K562 (cell line): ENCODE measurements around the gene RAX. TPM values are rescaled to one million over a fixed set of nuclear protein-coding genes. Genes with fewer than 3 reads are reported as not detected.

Experiments
- ATAC-seq: fragments of 200-7000 bp; cut with Tn5 transposase; 3 replicates; pipeline ENCODE4 v1.9.1; 2020; ENCODE audit warnings: moderate library complexity
- BruUV-seq: library from RNA; stranded (reverse); fragments of 400-500 nt; replicated peaks from 2 replicates; lab custom pipeline; 2021; lab: Mats Ljungman, UMichigan
- CTCF ChIA-PET: fragments of 300-600 bp; formaldehyde crosslinking; extraction: SDS; loops from one replicate; lab custom pipeline; 2021; ENCODE audit warnings: low intra/inter-chr PET ratio; lab: Yijun Ruan, JAX
- POLR2A ChIA-PET: fragments of 300-600, 350-650 bp; sonication (Branson Sonifier 250); formaldehyde crosslinking; extraction: SDS; loops from one replicate; lab custom pipeline; 2021; ENCODE audit warnings: antibody characterized with exemption, inconsistent platforms; lab: Yijun Ruan, JAX
- DNase-seq, 4 experiments: peaks; one replicate each; pipeline versions ENCODE4 v3.0.0 to v3.0.0-alpha.2; 2011 to 2018; ENCODE audit warnings: low spot score in 3 of 4, mixed read lengths in 3 of 4; ENCODE audit errors: extremely low read depth in 1 of 4
- FAIRE-seq: peaks from 2 replicates; lab custom pipeline; 2011; peaks lifted over from hg19 to GRCh38; lab: Jason Lieb, UNC
- H2AFZ ChIP-seq: 2 replicates; pipeline ENCODE4 v1.6.0; 2011; ENCODE audit warnings: low read depth, low read length, control low read depth, inconsistent platforms
- H3K27ac ChIP-seq: fragments of 200-600 bp; 3 replicates; pipeline ENCODE4 v1.8.0; 2011; ENCODE audit warnings: low read depth, mild to moderate bottlenecking, control low read depth, inconsistent platforms, low read length, moderate library complexity, mixed read lengths; ENCODE audit errors: extremely low read depth
- H3K27me3 ChIP-seq, 2 experiments: fragments of 300-600 bp in 1 of 2; 2 replicates in 1 of 2; 3 replicates in 1 of 2; pipeline versions ENCODE4 v1.6.0 to v1.8.0; 2011; ENCODE audit warnings: inconsistent platforms in 2 of 2, low read length in 2 of 2, mild to moderate bottlenecking in 1 of 2, mixed read lengths in 1 of 2, moderate library complexity in 1 of 2; ENCODE audit not compliant: control insufficient read depth in 2 of 2, insufficient read depth in 2 of 2
- H3K36me3 ChIP-seq: fragments of 300-600 bp; 3 replicates; pipeline ENCODE4 v1.8.0; 2011; ENCODE audit warnings: mild to moderate bottlenecking, low read length, inconsistent platforms; ENCODE audit not compliant: control insufficient read depth, insufficient read depth
- H3K4me1 ChIP-seq, 2 experiments: fragments of 200-600 bp in 1 of 2; replicated peaks in 1 of 2; 2 replicates in 1 of 2; 3 replicates in 1 of 2; pipeline versions ENCODE4 v1.5.1 to v1.8.0; 2011; ENCODE audit warnings: inconsistent platforms in 2 of 2, low read length in 2 of 2, mild to moderate bottlenecking in 1 of 2, mixed read lengths in 1 of 2, moderate library complexity in 1 of 2; ENCODE audit not compliant: control insufficient read depth in 2 of 2, insufficient read depth in 2 of 2
- H3K4me2 ChIP-seq: 2 replicates; pipeline ENCODE4 v1.6.1; 2011; ENCODE audit warnings: low read length, control low read depth, inconsistent platforms, mixed read lengths; ENCODE audit not compliant: insufficient read depth
- H3K4me3 ChIP-seq: fragments of 200-600 bp; sonication (generic), shearing (Covaris generic); 2 replicates; pipeline ENCODE4 v1.5.1; 2016; ENCODE audit warnings: control low read depth, inconsistent platforms
- H3K79me2 ChIP-seq: fragments of 200-600 bp; 3 replicates; pipeline ENCODE4 v1.8.0; 2011; ENCODE audit warnings: low read length, inconsistent platforms; ENCODE audit not compliant: control insufficient read depth, insufficient read depth
- H3K9ac ChIP-seq, 2 experiments: 2 replicates each; pipeline versions ENCODE4 v1.6.0 to v1.6.1; 2011; ENCODE audit warnings: low read depth in 2 of 2, low read length in 2 of 2, control low read depth in 1 of 2, inconsistent platforms in 1 of 2, mild to moderate bottlenecking in 1 of 2, mixed read lengths in 1 of 2; ENCODE audit not compliant: insufficient read depth in 1 of 2
- H3K9me1 ChIP-seq: one replicate; pipeline ENCODE4 v1.6.0; 2011; ENCODE audit warnings: inconsistent platforms, mild to moderate bottlenecking, low read length, moderate library complexity; ENCODE audit not compliant: control insufficient read depth, insufficient read depth
- H3K9me3 ChIP-seq: replicated peaks from 2 replicates; pipeline ENCODE4 v1.5.1; 2011; ENCODE audit warnings: low read depth, low read length, inconsistent platforms; ENCODE audit not compliant: control insufficient read depth, insufficient read depth
- H4K20me1 ChIP-seq: replicated peaks from 2 replicates; pipeline ENCODE4 v1.6.1; 2011; ENCODE audit warnings: low read length, inconsistent platforms, mixed read lengths; ENCODE audit not compliant: control insufficient read depth, insufficient read depth
- BCL6 ChIP-seq: fragments of 250-450 bp; sonication (Bioruptor Pico); IDR thresholded peaks from 2 replicates; pipeline ENCODE4 v1.4.0; 2020
- NR2C2 ChIP-seq, 2 experiments: fragments of 200-800 bp in 1 of 2; sonication (Bioruptor generic) in 1 of 2; sonication (generic) in 1 of 2; formaldehyde crosslinking in 1 of 2; IDR thresholded peaks; 2 replicates each; pipeline versions ENCODE4 v1.6.1 to v1.8.0; 2016 to 2022; ENCODE audit warnings: mild to moderate bottlenecking in 1 of 2, missing compliant biosample characterization in 1 of 2, missing genetic modification characterization in 1 of 2, missing genetic modification reagents in 1 of 2
- SMAD3 ChIP-seq: fragments of 450-650 bp; formaldehyde crosslinking; conservative IDR thresholded peaks from 2 replicates; pipeline ENCODE4 v1.4.0; 2020; ENCODE audit warnings: mild to moderate bottlenecking
- SRSF3 ChIP-seq: fragments of 200-400 bp; formaldehyde crosslinking; IDR thresholded peaks from 2 replicates; pipeline ENCODE4 v1.6.1; 2016; ENCODE audit warnings: mild to moderate bottlenecking, low read length, moderate library complexity; ENCODE audit not compliant: insufficient read depth
- SRSF9 ChIP-seq: fragments of 200-400 bp; formaldehyde crosslinking; IDR thresholded peaks from 2 replicates; pipeline ENCODE4 v1.6.1; 2017; ENCODE audit warnings: low read depth, low read length, borderline replicate concordance
- ZEB2 ChIP-seq: fragments of 450-650 bp; IDR thresholded peaks from 2 replicates; pipeline ENCODE4 v1.6.1; 2016
- ZKSCAN3 ChIP-seq: fragments of 250-450 bp; sonication (Bioruptor Pico); IDR thresholded peaks from 2 replicates; pipeline ENCODE4 v1.4.0; 2020
- WGBS: fragments of 100-300 bp; shearing (Covaris generic); methylation state at CpG from one replicate; pipeline ENCODE4 v1.1.6; 2016; ENCODE audit warnings: low coverage, mixed read lengths; ENCODE audit not compliant: insufficient coverage; ENCODE audit errors: missing lambda C conversion rate; 5-methylcytosine and 5-hydroxymethylcytosine counted together
- in situ Hi-C: fragments of 300-500 bp; cut with MboI; formaldehyde crosslinking; loops from 4 replicates; pipeline ENCODE4 v1.15.0; 2018; ENCODE audit warnings: inconsistent platforms, mixed read lengths
- intact Hi-C: fragments of 100-400 bp; cut with micrococcal nuclease; formaldehyde crosslinking; loops from 2 replicates; pipeline ENCODE4 v1.14.2; 2022
- polyA plus RNA-seq, 8 experiments: library from polyadenylated mRNA; depleted of rRNA in 4 of 8; stranded (reverse) in 5 of 8; unstranded in 3 of 8; fragments of >200 nt; fragmentation: Nextera tagmentation in 2 of 8; fragmentation: Illumina TruSeq in 1 of 8; extraction: Ambion mirVana in 2 of 8; extraction: Trizol in 1 of 8; gene quantifications; 2 replicates each; pipeline versions ENCODE4 v1.2.1 to v1.2.3, GENCODE V29; 2011 to 2014; ENCODE audit warnings: inconsistent platforms in 1 of 8, missing spikeins in 1 of 8
- total RNA-seq, 7 experiments: library from RNA; depleted of rRNA in 6 of 7; stranded (reverse); fragments of >200 nt in 6 of 7; fragmentation: Illumina TruSeq in 2 of 7; extraction: Trizol in 2 of 7; gene quantifications; 2 replicates each; pipeline versions ENCODE4 v1.2.1 to v1.2.3, GENCODE V29; 2011 to 2021; ENCODE audit warnings: low replicate concordance in 1 of 7

The RAX gene
- total and polyA plus RNA-seq, 9 of the 15 experiments (the other 6 are each of a cell fraction or from before 2014, with no cell fraction given), result not detected

- no peaks in the 10 kb centered on the region for H4K20me1 ChIP-seq
- DNase-seq (no peak), ATAC-seq (no peak)
- WGBS, result 0% methylated on average over 4 of the region's 6 CpGs
- intact Hi-C loops, result no loop called here
- H3K9me1 ChIP-seq, result no peaks in the 10 kb centered on the region
- H3K4me1 ChIP-seq, result peaks cover 0 to 14% of the 10 kb centered on the region in 2 experiments; a peak in 2 of 5 replicates
- H3K9ac ChIP-seq, result no peak overlapping the region
- no peaks in the 10 kb centered on the region for H3K9me3 ChIP-seq
- no TSS peak for BruUV-seq
- ChIA-PET CTCF (no interaction called here), POLR2A (no interaction called here)
- H3K36me3 ChIP-seq, result no peaks in the 10 kb centered on the region
- H3K4me2 ChIP-seq, result no peak overlapping the region
- no peak overlapping the region for H2AFZ ChIP-seq
- TF ChIP-seq ZEB2 (no peak), SMAD3 (CRISPR knock-in tag) (no peak), BCL6 (CRISPR knock-in tag) (no peak), NR2C2 (CRISPR knock-in tag; IDR thresholded peaks at IDR 0.05) (no peak), NR2C2 (tag; IDR thresholded peaks at IDR 0.05) (no peak), SRSF3 (no peak), ZKSCAN3 (CRISPR knock-in tag) (no peak), SRSF9 (no peak)
- TF ChIP-seq, all 486 proteins: peak for 0
- peaks cover 2 to 41% of the 10 kb centered on the region in 2 experiments; a peak in 3 of 5 replicates for H3K27me3 ChIP-seq
- no peaks in the 10 kb centered on the region for H3K79me2 ChIP-seq
- no peak overlapping the region for H3K4me3 ChIP-seq
- in situ Hi-C loops, result no loop called here
- H3K27ac ChIP-seq, result no peak overlapping the region
- FAIRE-seq, result no peak
These were observed 2.2 kb upstream of the RAX start for GRCh38 chr18:59275406-59275949.
